ENCODE results near the gene RPP25L. TPM values are rescaled to one million over a fixed set of nuclear protein-coding genes. Genes with fewer than 3 reads are reported as not detected.

Gene RPP25L
- total RNA-seq, 1 donor from 2014 or later = 16.2 TPM

DNA sequence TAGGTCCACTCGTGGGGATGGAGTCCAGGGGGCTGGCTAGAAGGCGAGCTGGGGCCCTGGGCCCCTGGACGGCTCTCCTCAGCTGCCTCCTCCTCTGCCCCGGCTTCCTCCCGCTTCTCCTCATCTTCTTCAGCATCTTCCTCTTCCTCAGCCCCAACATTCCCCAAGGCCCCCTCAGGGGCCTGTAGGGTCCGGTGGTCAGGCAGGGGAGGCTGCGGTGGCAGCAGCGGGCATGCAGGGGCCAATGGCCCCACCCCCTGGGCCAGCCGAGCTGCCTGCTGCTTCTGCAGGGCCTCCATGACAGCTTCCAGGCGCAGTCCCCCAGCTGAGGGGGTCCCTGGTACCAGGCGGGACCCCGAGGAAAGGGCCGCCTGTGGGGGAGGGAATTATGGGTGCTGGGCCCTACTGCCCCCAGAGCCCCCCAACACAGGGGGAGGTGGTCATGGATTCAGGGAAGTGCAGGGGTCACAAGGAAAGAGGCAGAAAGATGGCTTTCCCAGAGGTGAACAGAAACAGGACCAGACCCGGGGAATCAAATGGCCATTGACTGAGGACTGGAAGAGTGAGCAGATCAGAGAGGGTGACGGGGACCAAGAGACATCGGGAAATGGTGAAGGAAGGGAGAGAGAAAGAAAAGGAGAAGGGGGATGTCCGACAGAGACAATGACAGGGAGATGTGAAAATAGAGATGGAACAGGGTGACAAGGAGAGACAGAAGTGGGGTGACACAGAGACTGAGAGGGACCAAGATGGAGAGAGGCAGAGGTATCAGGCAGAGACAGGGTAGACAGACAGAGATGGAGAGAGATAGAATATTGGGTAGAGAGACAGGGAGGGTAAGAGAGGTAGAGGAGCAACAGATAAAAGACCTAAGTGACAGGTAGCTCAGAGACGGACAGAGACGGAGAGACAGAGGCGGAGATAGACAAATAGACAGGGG, 16.1 kb upstream of the RPP25L start:
- Mint-ChIP-seq H3K27me3 (ENCODE audit: unreplicated experiment) (peaks cover 66% of the 10 kb centered on the region), H3K36me3 (ENCODE audit: unreplicated experiment) (no peaks in the 10 kb centered on the region), H3K4me1 (ENCODE audit: unreplicated experiment) (peaks cover 12% of the 10 kb centered on the region), H3K27ac (ENCODE audit: unreplicated experiment) (no peak overlapping the region), H3K9me3 (ENCODE audit: unreplicated experiment) (no peaks in the 10 kb centered on the region), H3K4me3 (ENCODE audit: unreplicated experiment) (peak overlapping the region; percentile 75)
- DNase-seq (ENCODE audit: extremely low spot score, unreplicated experiment) = no peak
- TF ChIP-seq, protein P1, sequence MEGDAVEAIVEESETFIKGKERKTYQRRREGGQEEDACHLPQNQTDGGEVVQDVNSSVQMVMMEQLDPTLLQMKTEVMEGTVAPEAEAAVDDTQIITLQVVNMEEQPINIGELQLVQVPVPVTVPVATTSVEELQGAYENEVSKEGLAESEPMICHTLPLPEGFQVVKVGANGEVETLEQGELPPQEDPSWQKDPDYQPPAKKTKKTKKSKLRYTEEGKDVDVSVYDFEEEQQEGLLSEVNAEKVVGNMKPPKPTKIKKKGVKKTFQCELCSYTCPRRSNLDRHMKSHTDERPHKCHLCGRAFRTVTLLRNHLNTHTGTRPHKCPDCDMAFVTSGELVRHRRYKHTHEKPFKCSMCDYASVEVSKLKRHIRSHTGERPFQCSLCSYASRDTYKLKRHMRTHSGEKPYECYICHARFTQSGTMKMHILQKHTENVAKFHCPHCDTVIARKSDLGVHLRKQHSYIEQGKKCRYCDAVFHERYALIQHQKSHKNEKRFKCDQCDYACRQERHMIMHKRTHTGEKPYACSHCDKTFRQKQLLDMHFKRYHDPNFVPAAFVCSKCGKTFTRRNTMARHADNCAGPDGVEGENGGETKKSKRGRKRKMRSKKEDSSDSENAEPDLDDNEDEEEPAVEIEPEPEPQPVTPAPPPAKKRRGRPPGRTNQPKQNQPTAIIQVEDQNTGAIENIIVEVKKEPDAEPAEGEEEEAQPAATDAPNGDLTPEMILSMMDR (IDR thresholded peaks at IDR 0.05) = no peak

DNA sequence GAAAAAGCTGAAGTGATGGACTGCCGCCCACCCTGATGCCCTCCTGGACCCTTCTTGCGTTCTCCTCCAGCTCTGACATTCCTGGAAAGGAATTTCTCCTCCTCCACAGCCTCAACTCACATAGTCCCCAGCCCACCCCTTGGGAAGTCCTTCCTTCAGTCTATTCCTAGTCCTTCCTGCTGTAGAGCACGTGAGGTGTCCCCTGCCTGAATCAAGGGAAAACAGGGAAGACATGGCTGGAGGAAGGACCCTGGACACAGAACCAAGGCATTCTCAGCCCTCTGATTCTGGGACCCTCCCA, 13.2 kb upstream of the RPP25L start:
- Mint-ChIP-seq H3K9me3 (ENCODE audit: unreplicated experiment) (no peaks in the 10 kb centered on the region), H3K4me3 (ENCODE audit: unreplicated experiment) (no peak overlapping the region), H3K27ac (ENCODE audit: unreplicated experiment) (no peak overlapping the region), H3K27me3 (ENCODE audit: unreplicated experiment) (peaks cover 46% of the 10 kb centered on the region), H3K36me3 (ENCODE audit: unreplicated experiment) (no peaks in the 10 kb centered on the region), H3K4me1 (ENCODE audit: unreplicated experiment) (peaks cover 17% of the 10 kb centered on the region)
- TF ChIP-seq, protein P1 (IDR thresholded peaks at IDR 0.05) = no peak
- DNase-seq (ENCODE audit: extremely low spot score, unreplicated experiment) = no peak

DNA sequence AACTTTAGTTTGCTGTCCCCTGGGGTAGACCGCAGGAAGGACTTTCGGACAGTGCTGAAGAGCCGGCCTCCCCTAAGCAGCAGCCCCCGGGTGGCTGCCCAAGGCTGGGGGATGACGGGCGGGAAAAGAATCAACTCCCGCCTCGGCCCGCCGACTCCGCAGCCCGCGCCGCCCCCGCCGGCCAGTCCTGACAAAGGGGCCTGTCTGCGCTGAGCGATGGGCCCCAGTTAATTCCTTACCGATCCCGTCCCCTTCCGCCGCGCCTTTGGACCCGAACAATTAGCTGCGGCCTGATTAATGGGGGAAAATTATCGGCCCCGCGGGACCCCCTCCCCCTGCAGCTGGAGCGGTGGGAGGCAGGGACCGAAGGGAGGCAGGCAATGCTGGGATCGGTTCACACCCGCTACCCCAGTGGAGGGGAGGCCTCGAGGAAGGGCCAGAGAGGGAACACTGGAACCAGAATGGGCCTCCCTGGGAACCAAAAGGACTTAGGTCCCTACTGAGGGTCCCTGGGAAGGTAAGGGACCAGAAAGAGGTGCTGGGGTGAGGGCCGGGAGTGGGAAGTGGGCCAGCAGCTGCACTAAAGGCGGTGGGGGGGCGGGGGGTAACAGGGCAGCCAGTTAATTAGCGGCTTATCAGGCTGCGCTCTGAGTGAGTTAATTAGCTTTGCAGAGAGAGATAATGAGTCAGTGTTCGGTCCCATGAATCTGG, 12.7 kb upstream of the RPP25L start:
- TF ChIP-seq, protein P1 (IDR thresholded peaks at IDR 0.05) = no peak
- no peaks in the 10 kb centered on the region for H3K9me3 Mint-ChIP-seq (ENCODE audit: unreplicated experiment)
- H3K36me3 Mint-ChIP-seq (ENCODE audit: unreplicated experiment) = no peaks in the 10 kb centered on the region
- no peak overlapping the region for H3K27ac Mint-ChIP-seq (ENCODE audit: unreplicated experiment)
- H3K4me1 Mint-ChIP-seq (ENCODE audit: unreplicated experiment) = peaks cover 20% of the 10 kb centered on the region
- no peak overlapping the region for H3K4me3 Mint-ChIP-seq (ENCODE audit: unreplicated experiment)
- H3K27me3 Mint-ChIP-seq (ENCODE audit: unreplicated experiment) = peaks cover 41% of the 10 kb centered on the region
- no peak for DNase-seq (ENCODE audit: extremely low spot score, unreplicated experiment)

DNA sequence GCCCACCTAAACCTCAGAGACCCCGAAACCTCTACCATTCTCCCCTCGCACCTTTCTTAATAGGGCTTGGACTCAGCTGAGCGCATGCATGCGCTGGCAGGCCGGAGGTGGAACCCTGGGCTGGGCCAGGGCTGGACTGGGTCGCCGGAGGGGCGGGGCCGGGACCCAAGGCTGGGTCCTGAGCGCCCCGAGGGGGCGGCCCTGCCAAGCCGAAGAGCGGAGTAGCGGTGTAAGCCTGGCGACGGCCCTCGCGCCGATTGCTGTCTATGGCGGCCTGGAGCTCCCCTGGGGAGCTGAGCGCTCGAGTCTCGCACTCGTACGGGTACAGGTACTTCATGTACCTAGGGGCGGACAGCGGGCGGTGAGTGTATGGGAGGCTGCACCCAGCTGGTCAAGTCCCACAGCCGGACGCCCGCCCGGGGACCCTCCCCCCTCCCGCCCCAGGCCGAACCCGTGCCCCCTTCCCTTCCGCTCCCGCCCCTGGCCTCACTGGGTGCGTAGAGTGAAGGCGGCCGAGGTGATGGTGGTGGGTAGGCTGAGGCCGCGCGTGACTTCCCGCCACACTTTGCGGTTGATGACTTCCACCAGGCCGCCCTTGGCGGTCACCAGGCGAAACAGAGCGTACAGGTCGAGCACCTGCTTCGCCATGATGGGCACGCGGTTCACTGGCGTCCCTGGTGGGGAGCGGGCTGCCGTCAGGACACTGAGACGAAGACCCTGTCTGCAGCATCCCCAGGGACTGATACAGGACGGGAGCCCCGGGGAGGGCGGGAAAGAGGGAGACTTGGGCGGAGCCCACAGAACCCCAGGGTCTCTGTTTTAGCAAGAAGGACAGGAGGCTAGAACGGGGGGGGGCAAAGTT, 11.7 kb upstream of the RPP25L start:
- H3K4me1 Mint-ChIP-seq (ENCODE audit: unreplicated experiment) = peaks cover 24% of the 10 kb centered on the region
- no peaks in the 10 kb centered on the region for H3K9me3 Mint-ChIP-seq (ENCODE audit: unreplicated experiment)
- no peaks in the 10 kb centered on the region for H3K36me3 Mint-ChIP-seq (ENCODE audit: unreplicated experiment)
- peaks cover 35% of the 10 kb centered on the region for H3K27me3 Mint-ChIP-seq (ENCODE audit: unreplicated experiment)
- H3K27ac Mint-ChIP-seq (ENCODE audit: unreplicated experiment) = no peak overlapping the region
- no peak for DNase-seq (ENCODE audit: extremely low spot score, unreplicated experiment)
- TF ChIP-seq, protein P1 (IDR thresholded peaks at IDR 0.05) = no peak
- H3K4me3 Mint-ChIP-seq (ENCODE audit: unreplicated experiment) = no peak overlapping the region

All from osteocyte (in vitro differentiated cells).